ENCODE data around the gene FAM168A.

DNA sequence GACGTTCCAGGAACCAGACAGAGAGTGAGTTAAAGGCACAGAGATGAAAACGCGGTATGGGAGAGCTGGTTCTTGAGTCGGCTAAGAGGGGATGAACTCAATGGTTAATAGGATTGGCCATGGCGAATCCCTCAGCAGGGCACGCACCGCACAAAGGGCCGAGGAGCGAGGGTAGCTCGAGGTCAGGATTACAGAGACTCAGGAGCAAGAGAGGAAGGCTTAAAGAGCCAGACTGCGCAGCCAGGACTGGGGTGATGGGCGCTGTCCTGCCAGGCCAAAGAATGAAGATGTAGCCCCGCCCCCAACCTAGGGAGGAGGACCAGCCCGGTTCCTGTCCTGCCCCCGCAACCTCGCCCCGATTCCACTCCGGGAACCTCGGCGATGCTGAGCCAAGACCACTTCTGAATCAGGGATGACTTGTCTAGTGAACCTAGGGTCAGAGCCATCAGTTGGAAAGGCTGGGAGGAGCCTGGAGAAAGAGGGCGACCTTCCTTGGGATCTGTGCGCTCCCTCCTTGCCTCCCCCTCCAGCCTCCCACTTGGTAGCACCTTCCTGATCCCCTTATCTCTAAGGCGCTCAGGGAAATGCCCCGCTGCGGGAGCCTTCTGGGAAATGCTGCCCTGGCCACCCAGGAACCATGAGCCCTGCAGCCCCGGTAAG is 48.2 kb upstream of the FAM168A start, which contains the start of gene PLEKHB1:
- TF ChIP-seq POLR2A (IDR thresholded peaks at IDR 0.05) (no peak), EP300 (IDR thresholded peaks at IDR 0.05) (no peak)
- TF ChIP-seq, protein P1, sequence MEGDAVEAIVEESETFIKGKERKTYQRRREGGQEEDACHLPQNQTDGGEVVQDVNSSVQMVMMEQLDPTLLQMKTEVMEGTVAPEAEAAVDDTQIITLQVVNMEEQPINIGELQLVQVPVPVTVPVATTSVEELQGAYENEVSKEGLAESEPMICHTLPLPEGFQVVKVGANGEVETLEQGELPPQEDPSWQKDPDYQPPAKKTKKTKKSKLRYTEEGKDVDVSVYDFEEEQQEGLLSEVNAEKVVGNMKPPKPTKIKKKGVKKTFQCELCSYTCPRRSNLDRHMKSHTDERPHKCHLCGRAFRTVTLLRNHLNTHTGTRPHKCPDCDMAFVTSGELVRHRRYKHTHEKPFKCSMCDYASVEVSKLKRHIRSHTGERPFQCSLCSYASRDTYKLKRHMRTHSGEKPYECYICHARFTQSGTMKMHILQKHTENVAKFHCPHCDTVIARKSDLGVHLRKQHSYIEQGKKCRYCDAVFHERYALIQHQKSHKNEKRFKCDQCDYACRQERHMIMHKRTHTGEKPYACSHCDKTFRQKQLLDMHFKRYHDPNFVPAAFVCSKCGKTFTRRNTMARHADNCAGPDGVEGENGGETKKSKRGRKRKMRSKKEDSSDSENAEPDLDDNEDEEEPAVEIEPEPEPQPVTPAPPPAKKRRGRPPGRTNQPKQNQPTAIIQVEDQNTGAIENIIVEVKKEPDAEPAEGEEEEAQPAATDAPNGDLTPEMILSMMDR (IDR thresholded peaks at IDR 0.05), result no peak

Data from tibial nerve (tissue), 4 donors.